ENCODE data around the gene FGD6. TPM values are rescaled to one million over a fixed set of nuclear protein-coding genes. Genes with fewer than 3 reads are reported as not detected.
"Not testable (repeated sequence)": the region's sequence is repeated elsewhere in the genome, so short reads cannot be mapped to it uniquely, and the experiment has no call there.

Gene FGD6
- total and polyA plus RNA-seq, 3 experiments from 2014 or later: 0.36 to 0.92 (median 0.75) TPM

GRCh38 chr12:95096852-95097251 lies 120.4 kb downstream of the FGD6 start:
- Histone ChIP-seq H3K4me1 (ENCODE audit: insufficient read depth, low read length) (no peaks in the 10 kb centered on the region), H3K9me3 (ENCODE audit: low read length) (no peaks in the 10 kb centered on the region), H3K36me3 (ENCODE audit: insufficient read depth, low read length) (no peaks in the 10 kb centered on the region), H3K4me3 (ENCODE audit: low read length) (no peak overlapping the region), H3K27ac (ENCODE audit: low read depth, low read length) (no peak overlapping the region), H3K27me3 (ENCODE audit: insufficient read depth, low read length, poor library complexity, severe bottlenecking) (no peaks in the 10 kb centered on the region)
- no peak for DNase-seq
- ChIA-PET POLR2A (no interaction called here), CTCF (no interaction called here)
- Mint-ChIP-seq H3K4me3 (no peak overlapping the region), H3K27me3 (peaks cover 0 to 2% of the 10 kb centered on the region in 2 donors), H3K36me3 (no peaks in the 10 kb centered on the region), H3K4me1 (no peaks in the 10 kb centered on the region), H3K27ac (no peak overlapping the region), H3K9me3 (no peaks in the 10 kb centered on the region)

- H3K36me3 ChIP-seq (ENCODE audit: insufficient read depth, low read length): no peaks in the 10 kb centered on the region
- Mint-ChIP-seq H3K4me1 (no peaks in the 10 kb centered on the region), H3K4me3 (no peak overlapping the region), H3K27ac (no peak overlapping the region), H3K27me3 (peaks cover 0 to 2% of the 10 kb centered on the region in 2 donors), H3K36me3 (no peaks in the 10 kb centered on the region), H3K9me3 (no peaks in the 10 kb centered on the region)
- CTCF ChIA-PET: no interaction called here
- H3K4me3 ChIP-seq (ENCODE audit: low read length): no peak overlapping the region
- H3K27me3 ChIP-seq (ENCODE audit: insufficient read depth, low read length, poor library complexity, severe bottlenecking): no peaks in the 10 kb centered on the region
- no peaks in the 10 kb centered on the region for H3K9me3 ChIP-seq (ENCODE audit: low read length)
- DNase-seq: no peak
- POLR2A ChIA-PET: no interaction called here
- H3K27ac ChIP-seq (ENCODE audit: low read depth, low read length): no peak overlapping the region
- H3K4me1 ChIP-seq (ENCODE audit: insufficient read depth, low read length): no peaks in the 10 kb centered on the region
Observed at GRCh38 chr12:95096378-95096777, 120.9 kb downstream of the FGD6 start.

DNA sequence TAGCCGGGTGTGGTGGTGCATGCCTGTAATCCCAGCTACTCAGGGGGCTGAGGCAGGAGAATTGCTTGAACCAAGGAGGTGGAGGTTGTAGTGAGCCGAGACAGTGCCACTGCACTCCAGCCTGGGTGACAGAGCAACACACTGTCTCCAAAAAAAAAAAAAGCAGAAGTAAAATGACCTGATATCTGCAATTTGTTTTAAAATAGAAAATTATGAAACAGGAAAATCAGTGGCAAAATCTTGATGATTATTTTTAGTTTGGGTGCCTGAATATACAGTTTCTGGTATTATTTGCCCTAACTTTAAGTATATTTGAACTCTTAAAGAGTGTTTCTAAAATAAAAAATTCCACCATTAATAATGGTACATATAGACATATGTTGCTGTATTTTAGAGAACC lies 121.4 kb downstream of the FGD6 start:
- H3K36me3 Mint-ChIP-seq; H3K4me1 ChIP-seq (ENCODE audit: insufficient read depth, low read length); H3K27me3 ChIP-seq (ENCODE audit: insufficient read depth, low read length, poor library complexity, severe bottlenecking); H3K4me3 Mint-ChIP-seq; H3K9me3 ChIP-seq (ENCODE audit: low read length); H3K27ac ChIP-seq (ENCODE audit: low read depth, low read length); H3K27ac Mint-ChIP-seq; H3K36me3 ChIP-seq (ENCODE audit: insufficient read depth, low read length); POLR2A ChIA-PET; CTCF ChIA-PET; H3K9me3 Mint-ChIP-seq; H3K4me3 ChIP-seq (ENCODE audit: low read length); H3K27me3 Mint-ChIP-seq; H3K4me1 Mint-ChIP-seq; DNase-seq: not testable (repeated sequence)

DNA sequence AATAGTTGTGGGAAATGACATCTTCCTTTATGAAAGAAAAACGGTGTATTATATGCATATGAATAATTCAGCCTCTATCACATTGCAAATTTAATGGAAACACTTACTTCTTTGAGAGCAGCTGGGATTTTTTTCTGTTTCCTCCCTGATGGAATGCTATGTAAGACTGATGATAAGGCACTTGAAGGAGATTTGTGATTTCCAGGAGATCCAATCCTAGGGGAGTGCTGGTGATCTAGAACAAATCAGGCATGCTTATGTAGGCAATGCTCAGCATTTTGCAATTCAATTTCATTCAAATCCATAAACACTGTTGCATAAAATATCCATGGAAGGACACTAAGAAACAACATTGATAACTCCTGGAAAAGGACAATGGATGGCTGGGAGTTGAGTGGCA lies 127.8 kb downstream of the FGD6 start:
- Histone ChIP-seq H3K27ac (ENCODE audit: low read depth, low read length) (no peak overlapping the region), H3K27me3 (ENCODE audit: insufficient read depth, low read length, poor library complexity, severe bottlenecking) (no peaks in the 10 kb centered on the region), H3K4me3 (ENCODE audit: low read length) (no peak overlapping the region), H3K36me3 (ENCODE audit: insufficient read depth, low read length) (no peaks in the 10 kb centered on the region), H3K9me3 (ENCODE audit: low read length) (no peaks in the 10 kb centered on the region), H3K4me1 (ENCODE audit: insufficient read depth, low read length) (no peaks in the 10 kb centered on the region)
- no peaks in the 10 kb centered on the region for H3K9me3 Mint-ChIP-seq
- no peak overlapping the region for H3K4me3 Mint-ChIP-seq
- H3K36me3 Mint-ChIP-seq: no peaks in the 10 kb centered on the region
- DNase-seq: no peak
- H3K27ac Mint-ChIP-seq: no peak overlapping the region
- no peaks in the 10 kb centered on the region for H3K27me3 Mint-ChIP-seq
- no peaks in the 10 kb centered on the region for H3K4me1 Mint-ChIP-seq
- CTCF ChIA-PET: no interaction called here
- POLR2A ChIA-PET: no interaction called here

GRCh38 chr12:95088379-95088778 lies 128.9 kb downstream of the FGD6 start:
- Histone ChIP-seq H3K4me3 (ENCODE audit: low read length) (no peak overlapping the region), H3K36me3 (ENCODE audit: insufficient read depth, low read length) (no peaks in the 10 kb centered on the region), H3K27me3 (ENCODE audit: insufficient read depth, low read length, poor library complexity, severe bottlenecking) (no peaks in the 10 kb centered on the region), H3K27ac (ENCODE audit: low read depth, low read length) (no peak overlapping the region), H3K9me3 (ENCODE audit: low read length) (no peaks in the 10 kb centered on the region), H3K4me1 (ENCODE audit: insufficient read depth, low read length) (no peaks in the 10 kb centered on the region)
- Mint-ChIP-seq H3K27me3 (no peaks in the 10 kb centered on the region), H3K27ac (no peak overlapping the region), H3K4me1 (no peaks in the 10 kb centered on the region), H3K9me3 (no peaks in the 10 kb centered on the region), H3K4me3 (no peak overlapping the region), H3K36me3 (no peaks in the 10 kb centered on the region)
- DNase-seq: no peak
- ChIA-PET POLR2A (no interaction called here), CTCF (no interaction called here)

- Mint-ChIP-seq H3K9me3 (no peaks in the 10 kb centered on the region), H3K4me1 (no peaks in the 10 kb centered on the region), H3K36me3 (no peaks in the 10 kb centered on the region), H3K4me3 (no peak overlapping the region), H3K27ac (no peak overlapping the region), H3K27me3 (no peaks in the 10 kb centered on the region)
- DNase-seq: no peak
- H3K27me3 ChIP-seq (ENCODE audit: insufficient read depth, low read length, poor library complexity, severe bottlenecking): no peaks in the 10 kb centered on the region
- no peaks in the 10 kb centered on the region for H3K4me1 ChIP-seq (ENCODE audit: insufficient read depth, low read length)
- no peaks in the 10 kb centered on the region for H3K9me3 ChIP-seq (ENCODE audit: low read length)
- no peak overlapping the region for H3K4me3 ChIP-seq (ENCODE audit: low read length)
- H3K36me3 ChIP-seq (ENCODE audit: insufficient read depth, low read length): no peaks in the 10 kb centered on the region
- H3K27ac ChIP-seq (ENCODE audit: low read depth, low read length): no peak overlapping the region
- POLR2A ChIA-PET: no interaction called here
- CTCF ChIA-PET: interaction anchor here (0.7 to 1.3 kb wide), 2 partner anchors 12 to 449 kb away, joined by 3 read pairs; partner anchors contain the start of gene NR2C1
Observed at GRCh38 chr12:95085612-95086011, 131.7 kb downstream of the FGD6 start.

DNA sequence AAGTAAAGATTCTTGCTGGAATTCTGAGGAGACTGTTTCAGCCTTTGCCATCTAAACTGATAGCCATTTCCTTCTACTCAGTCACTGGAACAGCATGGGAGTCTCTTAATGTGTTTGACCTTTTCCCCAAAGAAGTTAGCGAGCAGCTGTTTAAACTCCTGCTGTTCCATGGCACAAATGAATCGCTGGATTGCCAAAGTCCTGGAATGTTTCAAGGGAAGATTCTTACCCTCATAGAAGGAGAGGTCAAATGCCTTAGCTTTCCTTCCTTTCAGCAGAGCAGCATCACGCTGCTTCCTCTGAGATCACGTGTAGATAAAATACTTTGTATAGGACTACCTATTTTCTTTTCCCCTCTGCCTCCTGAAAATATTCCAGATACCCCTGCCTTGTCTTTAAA lies 133.3 kb downstream of the FGD6 start:
- Histone ChIP-seq H3K4me1 (ENCODE audit: insufficient read depth, low read length) (no peaks in the 10 kb centered on the region), H3K36me3 (ENCODE audit: insufficient read depth, low read length) (no peaks in the 10 kb centered on the region), H3K4me3 (ENCODE audit: low read length) (no peak overlapping the region), H3K9me3 (ENCODE audit: low read length) (no peaks in the 10 kb centered on the region), H3K27me3 (ENCODE audit: insufficient read depth, low read length, poor library complexity, severe bottlenecking) (no peaks in the 10 kb centered on the region), H3K27ac (ENCODE audit: low read depth, low read length) (no peak overlapping the region)
- Mint-ChIP-seq H3K4me3 (no peak overlapping the region), H3K36me3 (no peaks in the 10 kb centered on the region), H3K27ac (no peak overlapping the region), H3K27me3 (no peaks in the 10 kb centered on the region), H3K4me1 (no peaks in the 10 kb centered on the region), H3K9me3 (no peaks in the 10 kb centered on the region)
- ChIA-PET CTCF (no interaction called here), POLR2A (no interaction called here)
- no peak for DNase-seq

GRCh38 chr12:95083471-95083870 lies 133.8 kb downstream of the FGD6 start:
- no peaks in the 10 kb centered on the region for H3K36me3 ChIP-seq (ENCODE audit: insufficient read depth, low read length)
- Mint-ChIP-seq H3K9me3 (no peaks in the 10 kb centered on the region), H3K4me1 (no peaks in the 10 kb centered on the region), H3K27me3 (no peaks in the 10 kb centered on the region), H3K4me3 (no peak overlapping the region), H3K36me3 (no peaks in the 10 kb centered on the region), H3K27ac (no peak overlapping the region)
- H3K4me1 ChIP-seq (ENCODE audit: insufficient read depth, low read length): no peaks in the 10 kb centered on the region
- no peaks in the 10 kb centered on the region for H3K27me3 ChIP-seq (ENCODE audit: insufficient read depth, low read length, poor library complexity, severe bottlenecking)
- POLR2A ChIA-PET: no interaction called here
- CTCF ChIA-PET: no interaction called here
- H3K4me3 ChIP-seq (ENCODE audit: low read length): no peak overlapping the region
- no peak overlapping the region for H3K27ac ChIP-seq (ENCODE audit: low read depth, low read length)
- DNase-seq: no peak
- no peaks in the 10 kb centered on the region for H3K9me3 ChIP-seq (ENCODE audit: low read length)

DNA sequence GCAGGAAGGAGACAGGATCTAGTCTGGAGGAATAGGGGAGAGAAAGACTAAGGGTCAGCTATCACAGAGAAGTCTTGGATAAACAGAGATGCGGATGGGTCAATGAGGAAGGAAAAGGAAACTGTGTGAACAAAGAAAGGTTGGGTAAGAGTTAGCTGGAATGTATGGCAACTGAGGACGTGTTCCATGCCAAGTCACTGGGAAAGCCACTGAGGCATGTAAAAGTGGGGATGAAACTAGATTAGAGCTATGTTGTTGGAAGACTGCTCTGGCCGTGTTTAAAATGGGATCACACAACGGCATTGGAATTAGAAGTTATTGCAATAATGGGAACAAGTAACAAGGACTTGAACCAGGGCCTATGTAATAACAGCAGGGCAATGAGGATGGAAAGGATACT lies 139.9 kb downstream of the FGD6 start:
- DNase-seq: no peak
- Mint-ChIP-seq H3K27ac (no peak overlapping the region), H3K27me3 (no peaks in the 10 kb centered on the region), H3K9me3 (no peaks in the 10 kb centered on the region), H3K4me1 (peaks cover 8 to 10% (median 9%) of the 10 kb centered on the region in 3 donors), H3K4me3 (no peak overlapping the region), H3K36me3 (peaks cover 0 to 5% (median 0%) of the 10 kb centered on the region in 3 donors)
- no peak overlapping the region for H3K27ac ChIP-seq (ENCODE audit: low read depth, low read length)
- ChIA-PET CTCF (no interaction called here), POLR2A (no interaction called here)
- H3K4me3 ChIP-seq (ENCODE audit: low read length): no peak overlapping the region
- H3K27me3 ChIP-seq (ENCODE audit: insufficient read depth, low read length, poor library complexity, severe bottlenecking): no peaks in the 10 kb centered on the region
- no peaks in the 10 kb centered on the region for H3K9me3 ChIP-seq (ENCODE audit: low read length)
- H3K4me1 ChIP-seq (ENCODE audit: insufficient read depth, low read length): peaks cover 7% of the 10 kb centered on the region
- H3K36me3 ChIP-seq (ENCODE audit: insufficient read depth, low read length): no peaks in the 10 kb centered on the region
